Hepatocyte (in vitro differentiated cells): ENCODE measurements around the gene ABI3BP. TPM values are rescaled to one million over a fixed set of nuclear protein-coding genes. Genes with fewer than 3 reads are reported as not detected.

Experiments
- DNase-seq: peaks from one replicate; pipeline ENCODE4 v3.0.0-alpha.2; 2016; ENCODE audit warnings: low spot score
- H2AFZ ChIP-seq: fragments of 200-600 bp; sonication (generic); 2 replicates; pipeline ENCODE4 v1.6.0; 2016; ENCODE audit warnings: antibody characterized with exemption, mild to moderate bottlenecking
- H3K27ac ChIP-seq: fragments of 200-600 bp; sonication (generic); 2 replicates; pipeline ENCODE4 v1.5.1; 2016; ENCODE audit warnings: mild to moderate bottlenecking
- H3K27me3 ChIP-seq: fragments of 200-600 bp; sonication (generic); 2 replicates; pipeline ENCODE4 v1.6.1; 2016
- H3K36me3 ChIP-seq: fragments of 200-600 bp; sonication (generic); replicated peaks from 2 replicates; pipeline ENCODE4 v1.5.1; 2016; ENCODE audit warnings: low read depth; ENCODE audit not compliant: insufficient read depth
- H3K4me1 ChIP-seq: fragments of 200-600 bp; sonication (generic); 2 replicates; pipeline ENCODE4 v1.5.1; 2016; ENCODE audit warnings: mild to moderate bottlenecking, moderate library complexity; ENCODE audit not compliant: insufficient read depth
- H3K4me2 ChIP-seq: fragments of 200-600 bp; sonication (generic); 2 replicates; pipeline ENCODE4 v1.6.0; 2016
- H3K4me3 ChIP-seq: fragments of 200-600 bp; sonication (generic); 2 replicates; pipeline ENCODE4 v1.5.1; 2016; ENCODE audit warnings: mild to moderate bottlenecking
- H3K79me2 ChIP-seq: fragments of 200-600 bp; sonication (generic); 2 replicates; pipeline ENCODE4 v1.6.0; 2017; ENCODE audit warnings: mild to moderate bottlenecking
- H3K9me2 ChIP-seq: fragments of 200-600 bp; sonication (generic); replicated peaks from 2 replicates; pipeline ENCODE4 v1.6.0; 2017; ENCODE audit warnings: mild to moderate bottlenecking; ENCODE audit not compliant: insufficient read depth
- H3K9me3 ChIP-seq: fragments of 200-600 bp; sonication (generic); 2 replicates; pipeline ENCODE4 v1.5.1; 2016; ENCODE audit warnings: low read depth, mild to moderate bottlenecking
- H4K20me1 ChIP-seq: fragments of 200-600 bp; sonication (generic); 2 replicates; pipeline ENCODE4 v1.6.0; 2016; ENCODE audit warnings: mild to moderate bottlenecking; ENCODE audit not compliant: insufficient read depth, poor library complexity, severe bottlenecking
- CTCF ChIP-seq: fragments of 200-600 bp; sonication (generic); IDR thresholded peaks from 2 replicates; pipeline ENCODE4 v1.5.1; 2016; ENCODE audit warnings: antibody characterized with exemption, mild to moderate bottlenecking; ENCODE audit not compliant: poor library complexity
- EZH2 ChIP-seq: fragments of 200-600 bp; sonication (generic); IDR thresholded peaks from 2 replicates; pipeline ENCODE4 v1.6.1; 2016; ENCODE audit warnings: antibody characterized with exemption, mild to moderate bottlenecking, borderline replicate concordance
- EZH2phosphoT487 ChIP-seq: fragments of 200-600 bp; sonication (generic); IDR thresholded peaks from one replicate; pipeline ENCODE4 v1.6.1; 2018; ENCODE audit warnings: antibody characterized with exemption, mild to moderate bottlenecking, low read depth, moderate library complexity; ENCODE audit not compliant: unreplicated experiment, severe bottlenecking
- WGBS: methylation state at CpG from one replicate; pipeline ENCODE4 v1.1.6; 2016; ENCODE audit warnings: low lambda C conversion rate; ENCODE audit errors: missing lambda C conversion rate; 5-methylcytosine and 5-hydroxymethylcytosine counted together
- polyA plus RNA-seq: library from polyadenylated mRNA; unstranded; fragments of >200 nt; fragmentation: Nextera tagmentation; extraction: Ambion mirVana; gene quantifications from 2 replicates; pipeline ENCODE4 v1.2.1, GENCODE V29; 2016
- total RNA-seq: library from RNA; depleted of rRNA; stranded (reverse); fragments of >200 nt; gene quantifications from 2 replicates; pipeline ENCODE4 v1.2.3, GENCODE V29; 2014

Gene ABI3BP
- total and polyA plus RNA-seq, 2 experiments from 2014 or later: 10.4 to 18.6 TPM

- Histone ChIP-seq H3K4me2 (no peak overlapping the region), H3K4me3 (no peak overlapping the region), H3K36me3 (no peaks in the 10 kb centered on the region), H3K27me3 (peaks cover 4% of the 10 kb centered on the region), H3K27ac (no peak overlapping the region), H3K9me2 (no peaks in the 10 kb centered on the region), H3K4me1 (no peaks in the 10 kb centered on the region), H4K20me1 (no peaks in the 10 kb centered on the region), H2AFZ (no peak overlapping the region), H3K9me3 (no peaks in the 10 kb centered on the region), H3K79me2 (no peaks in the 10 kb centered on the region)
- no peak for TF ChIP-seq EZH2phosphoT487
- 70% methylated on average over 2 of the region's 2 CpGs for WGBS
- no peak for DNase-seq
Observed at GRCh38 chr3:100864471-100865250, 128.6 kb downstream of the ABI3BP start.

GRCh38 chr3:100857863-100858262, 135.4 kb downstream of the ABI3BP start:
- no peak for TF ChIP-seq EZH2
- 94% methylated on average over 2 of the region's 2 CpGs for WGBS

DNA sequence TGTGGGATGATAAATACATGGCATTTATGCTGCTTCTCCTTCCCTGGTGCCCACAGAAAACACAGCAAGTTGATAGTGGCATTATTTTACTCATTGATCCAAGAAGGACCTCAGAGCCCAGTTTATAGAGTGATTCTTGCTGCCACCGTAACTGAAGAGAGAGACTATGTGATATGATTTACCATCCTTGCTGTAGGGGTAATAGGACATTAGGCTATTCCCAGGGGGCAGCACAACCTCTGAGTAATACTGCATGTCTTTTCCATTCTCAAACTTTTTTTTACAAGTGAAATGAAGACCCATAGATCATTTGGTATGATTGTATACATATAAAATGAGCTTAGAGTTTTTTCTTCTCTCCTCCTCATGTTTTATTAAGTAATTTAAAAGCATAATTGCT, 136.4 kb downstream of the ABI3BP start:
- TF ChIP-seq CTCF: no peak
- WGBS: 90% methylated on average over 1 of the region's 1 CpG

More at GRCh38 chr3:100857863-100858262, 135.4 kb downstream of the ABI3BP start:
- Histone ChIP-seq H3K9me2 (no peaks in the 10 kb centered on the region), H3K36me3 (no peaks in the 10 kb centered on the region), H2AFZ (no peak overlapping the region), H3K4me1 (no peaks in the 10 kb centered on the region), H3K27me3 (no peaks in the 10 kb centered on the region), H3K79me2 (no peaks in the 10 kb centered on the region), H3K27ac (no peak overlapping the region), H3K4me3 (no peak overlapping the region), H3K4me2 (no peak overlapping the region), H4K20me1 (no peaks in the 10 kb centered on the region), H3K9me3 (no peaks in the 10 kb centered on the region)
- DNase-seq: no peak

GRCh38 chr3:100852840-100853239, 140.4 kb downstream of the ABI3BP start:
- H4K20me1 ChIP-seq: no peaks in the 10 kb centered on the region
- no peak overlapping the region for H2AFZ ChIP-seq
- H3K9me2 ChIP-seq: no peaks in the 10 kb centered on the region
- DNase-seq: no peak
- H3K36me3 ChIP-seq: no peaks in the 10 kb centered on the region
- H3K79me2 ChIP-seq: no peaks in the 10 kb centered on the region
- no peak overlapping the region for H3K4me3 ChIP-seq
- H3K27ac ChIP-seq: no peak overlapping the region
- WGBS: 69% methylated on average over 3 of the region's 3 CpGs
- H3K4me1 ChIP-seq: no peaks in the 10 kb centered on the region
- no peak for TF ChIP-seq EZH2
- no peak for TF ChIP-seq EZH2phosphoT487
- TF ChIP-seq CTCF: no peak
- H3K4me2 ChIP-seq: no peak overlapping the region
- no peaks in the 10 kb centered on the region for H3K27me3 ChIP-seq
- no peaks in the 10 kb centered on the region for H3K9me3 ChIP-seq

More for the DNA sequence above, 136.4 kb downstream of the ABI3BP start:
- H3K4me3 ChIP-seq: no peak overlapping the region
- no peak for DNase-seq
- H3K79me2 ChIP-seq: no peaks in the 10 kb centered on the region
- H4K20me1 ChIP-seq: no peaks in the 10 kb centered on the region
- no peaks in the 10 kb centered on the region for H3K4me1 ChIP-seq
- H3K27ac ChIP-seq: no peak overlapping the region
- no peak overlapping the region for H2AFZ ChIP-seq
- H3K9me3 ChIP-seq: no peaks in the 10 kb centered on the region
- no peaks in the 10 kb centered on the region for H3K36me3 ChIP-seq
- no peaks in the 10 kb centered on the region for H3K27me3 ChIP-seq
- H3K4me2 ChIP-seq: no peak overlapping the region
- H3K9me2 ChIP-seq: no peaks in the 10 kb centered on the region
